ENCODE results near the gene CLTA. TPM values are rescaled to one million over a fixed set of nuclear protein-coding genes. Genes with fewer than 3 reads are reported as not detected.
A peak's percentile ranks its signal among the peaks of the same experiment; 100 is the strongest.
"Not testable (repeated sequence)": the region's sequence is repeated elsewhere in the genome, so short reads cannot be mapped to it uniquely, and the experiment has no call there.

The CLTA gene
- polyA plus RNA-seq, 2 of the 4 experiments (the other 2 are of a cell fraction), result 291 to 312 TPM

DNA sequence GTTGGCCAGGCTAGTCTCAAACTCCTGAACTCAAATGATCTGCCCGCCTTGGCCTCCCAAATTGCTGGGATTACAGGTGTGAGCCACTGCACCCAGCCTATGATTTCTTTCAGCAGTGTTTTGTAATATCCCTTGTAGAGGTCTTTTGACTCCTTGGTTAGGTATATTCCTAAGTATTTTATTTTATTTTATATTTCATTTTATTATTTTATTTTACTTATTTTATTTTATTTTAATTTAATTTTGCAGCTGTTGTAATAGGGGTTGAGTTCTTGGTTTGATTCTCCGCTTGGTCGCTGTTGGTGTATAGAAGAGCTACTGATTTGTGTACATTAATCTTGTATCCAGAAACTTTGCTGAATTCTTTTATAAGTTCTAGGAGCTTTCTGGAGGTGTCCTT lies 49.0 kb downstream of the CLTA start:
- H3K9me3 ChIP-seq; ATAC-seq; H3K27ac ChIP-seq; H3K4me3 ChIP-seq; POLR2A ChIA-PET; FAIRE-seq; H3K4me1 ChIP-seq; DNase-seq (ENCODE audit: low read depth in 1 of 2, low spot score in 1 of 2); H3K4me2 ChIP-seq: not testable (repeated sequence)
- WGBS (ENCODE audit: missing lambda C conversion rate), result 91% methylated on average over 3 of the region's 3 CpGs
- CTCF ChIA-PET, result interaction anchor here (0.8 to 1.1 kb wide), 3 partner anchors 35 to 168 kb away, joined by 3 to 5 read pairs (median 4); no protein-coding TSS in a partner anchor

DNA sequence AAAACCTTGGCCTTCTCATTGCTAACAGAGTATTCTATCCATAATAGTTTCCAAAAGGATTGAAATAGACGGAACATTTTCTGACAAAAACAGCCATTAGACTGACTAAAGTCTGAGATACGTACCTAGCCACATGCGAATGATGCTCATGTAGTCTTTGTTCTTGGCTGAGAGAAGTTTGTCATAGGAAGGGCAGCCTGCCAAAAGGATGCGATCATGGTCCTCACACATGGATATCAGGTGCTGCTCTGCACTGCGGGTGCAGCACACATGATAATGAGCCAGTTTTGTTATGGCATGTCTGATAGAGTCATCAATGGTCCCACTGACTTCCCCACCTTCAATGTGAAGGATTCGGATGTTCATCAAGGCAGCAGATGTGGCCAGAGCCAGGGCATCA lies 55.2 kb downstream of the CLTA start:
- POLR2A ChIA-PET, result no interaction called here
- Histone ChIP-seq H3K4me2 (no peak overlapping the region), H3K27ac (no peak overlapping the region), H3K9me3 (no peaks in the 10 kb centered on the region), H3K4me3 (no peak overlapping the region), H3K4me1 (peaks cover 15% of the 10 kb centered on the region; the same call in 2 of the 3 replicates)
- TF ChIP-seq EHMT2 (IDR thresholded peaks at IDR 0.05; ENCODE audit: low read depth), result no peak
- TF ChIP-seq NFE2L2 (conservative IDR thresholded peaks at IDR 0.05; ENCODE audit: low read length), result no peak
- TF ChIP-seq, protein P1, sequence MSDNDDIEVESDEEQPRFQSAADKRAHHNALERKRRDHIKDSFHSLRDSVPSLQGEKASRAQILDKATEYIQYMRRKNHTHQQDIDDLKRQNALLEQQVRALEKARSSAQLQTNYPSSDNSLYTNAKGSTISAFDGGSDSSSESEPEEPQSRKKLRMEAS (IDR thresholded peaks at IDR 0.05), result no peak
- no peak for TF ChIP-seq POLR2AphosphoS2 (conservative IDR thresholded peaks at IDR 0.05; ENCODE audit: low read length)
- no peak for TF ChIP-seq MAZ (IDR thresholded peaks at IDR 0.05; ENCODE audit: borderline replicate concordance, low read depth, low read length)
- TF ChIP-seq JUN (IDR thresholded peaks at IDR 0.05), result no peak
- TF ChIP-seq FOSB (CRISPR knock-in tag; IDR thresholded peaks at IDR 0.05), result no peak
- no peak for TF ChIP-seq BHLHE40 (IDR thresholded peaks at IDR 0.05; ENCODE audit: low read depth, low read length)
- TF ChIP-seq HDAC2 (IDR thresholded peaks at IDR 0.05), result no peak
- TF ChIP-seq CHD2 (IDR thresholded peaks at IDR 0.05; ENCODE audit: low read length, partially characterized antibody), result no peak
- no peak for TF ChIP-seq ZSCAN20 (CRISPR knock-in tag; IDR thresholded peaks at IDR 0.05)
- DNase-seq (ENCODE audit: low read depth in 1 of 2, low spot score in 1 of 2) (no peak), FAIRE-seq (peak; percentile 32), ATAC-seq (no peak)
- CTCF ChIA-PET, result interaction anchor here (1.7 kb wide), 1 partner anchor 83 kb away, joined by 4 read pairs; no protein-coding TSS in a partner anchor
- WGBS (ENCODE audit: missing lambda C conversion rate), result 97% methylated on average over 6 of the region's 6 CpGs

DNA sequence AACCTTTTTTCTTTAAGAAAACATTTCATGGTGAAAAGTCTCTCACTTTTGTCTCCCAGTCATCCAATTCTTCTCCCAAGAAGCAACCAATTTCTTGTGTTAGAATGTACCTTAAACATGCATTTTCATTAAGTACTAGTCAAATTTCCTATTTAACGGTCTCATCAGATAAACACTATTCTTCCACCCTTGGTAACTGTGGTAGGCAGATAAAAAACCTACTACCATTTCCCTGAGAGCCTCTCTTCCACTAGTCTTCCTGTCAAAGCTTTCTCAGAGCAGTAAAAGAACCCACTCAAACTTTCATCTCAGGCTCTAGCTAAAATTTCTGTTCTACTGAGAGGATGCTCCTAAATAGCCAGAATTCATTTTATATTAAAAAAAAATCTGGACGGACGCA lies 56.6 kb downstream of the CLTA start:
- CTCF ChIA-PET, result interaction anchor here (0.6 to 13.7 kb wide), 22 partner anchors 10 to 238 kb away, joined by 3 to 221 read pairs (median 5); partner anchors contain the start of gene RNF38
- no peak for FAIRE-seq
- H3K27ac ChIP-seq, result no peak overlapping the region
- no peak overlapping the region for H3K4me3 ChIP-seq
- POLR2A ChIA-PET, result no interaction called here
- no peak overlapping the region for H3K4me2 ChIP-seq
- DNase-seq (ENCODE audit: low read depth in 1 of 2, low spot score in 1 of 2), result no peak
- H3K9me3 ChIP-seq, result no peaks in the 10 kb centered on the region
- ATAC-seq, result no peak
- 80% methylated on average over 3 of the region's 3 CpGs for WGBS (ENCODE audit: missing lambda C conversion rate)
- H3K4me1 ChIP-seq, result peaks cover 15% of the 10 kb centered on the region; the same call in 2 of the 3 replicates
- TF ChIP-seq JUN (IDR thresholded peaks at IDR 0.05) (no peak), KDM1A (IDR thresholded peaks at IDR 0.05; ENCODE audit: low read depth) (no peak), HOXA7 (CRISPR knock-in tag; IDR thresholded peaks at IDR 0.05) (no peak), SREBF2 (IDR thresholded peaks at IDR 0.05) (no peak), HOXB13 (CRISPR knock-in tag; IDR thresholded peaks at IDR 0.05; ENCODE audit: low read depth) (no peak), GATA3 (IDR thresholded peaks at IDR 0.05; ENCODE audit: borderline replicate concordance) (no peak), ESRRA (IDR thresholded peaks at IDR 0.05; ENCODE audit: borderline replicate concordance, low read length) (no peak), ZNF302 (CRISPR knock-in tag; IDR thresholded peaks at IDR 0.05) (no peak), ZC3H11A (IDR thresholded peaks at IDR 0.05) (no peak), POLR2AphosphoS2 (conservative IDR thresholded peaks at IDR 0.05; ENCODE audit: low read length) (no peak), NR3C1 (IDR thresholded peaks at IDR 0.05) (no peak), FOXS1 (CRISPR knock-in tag; IDR thresholded peaks at IDR 0.05) (no peak), RCOR1 (IDR thresholded peaks at IDR 0.05; ENCODE audit: low read depth, low read length) (no peak), EHMT2 (IDR thresholded peaks at IDR 0.05; ENCODE audit: low read depth) (no peak), FOSB (CRISPR knock-in tag; IDR thresholded peaks at IDR 0.05) (no peak), RFX5 (IDR thresholded peaks at IDR 0.05) (no peak), CHD4 (IDR thresholded peaks at IDR 0.05; ENCODE audit: borderline replicate concordance) (no peak)
- TF ChIP-seq, protein P2, sequence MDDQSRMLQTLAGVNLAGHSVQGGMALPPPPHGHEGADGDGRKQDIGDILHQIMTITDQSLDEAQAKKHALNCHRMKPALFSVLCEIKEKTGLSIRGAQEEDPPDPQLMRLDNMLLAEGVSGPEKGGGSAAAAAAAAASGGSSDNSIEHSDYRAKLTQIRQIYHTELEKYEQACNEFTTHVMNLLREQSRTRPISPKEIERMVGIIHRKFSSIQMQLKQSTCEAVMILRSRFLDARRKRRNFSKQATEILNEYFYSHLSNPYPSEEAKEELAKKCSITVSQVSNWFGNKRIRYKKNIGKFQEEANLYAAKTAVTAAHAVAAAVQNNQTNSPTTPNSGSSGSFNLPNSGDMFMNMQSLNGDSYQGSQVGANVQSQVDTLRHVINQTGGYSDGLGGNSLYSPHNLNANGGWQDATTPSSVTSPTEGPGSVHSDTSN (IDR thresholded peaks at IDR 0.05), result no peak
- TF ChIP-seq, protein P3, sequence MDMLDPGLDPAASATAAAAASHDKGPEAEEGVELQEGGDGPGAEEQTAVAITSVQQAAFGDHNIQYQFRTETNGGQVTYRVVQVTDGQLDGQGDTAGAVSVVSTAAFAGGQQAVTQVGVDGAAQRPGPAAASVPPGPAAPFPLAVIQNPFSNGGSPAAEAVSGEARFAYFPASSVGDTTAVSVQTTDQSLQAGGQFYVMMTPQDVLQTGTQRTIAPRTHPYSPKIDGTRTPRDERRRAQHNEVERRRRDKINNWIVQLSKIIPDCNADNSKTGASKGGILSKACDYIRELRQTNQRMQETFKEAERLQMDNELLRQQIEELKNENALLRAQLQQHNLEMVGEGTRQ (IDR thresholded peaks at IDR 0.05), result no peak

Data from A549 (cell line).